ENCODE measurements around the gene PTPRN2. TPM values are rescaled to one million over a fixed set of nuclear protein-coding genes. Genes with fewer than 3 reads are reported as not detected.

PTPRN2 gene
- total RNA-seq, 1 experiment from 2014 or later, result 2.1 TPM

DNA sequence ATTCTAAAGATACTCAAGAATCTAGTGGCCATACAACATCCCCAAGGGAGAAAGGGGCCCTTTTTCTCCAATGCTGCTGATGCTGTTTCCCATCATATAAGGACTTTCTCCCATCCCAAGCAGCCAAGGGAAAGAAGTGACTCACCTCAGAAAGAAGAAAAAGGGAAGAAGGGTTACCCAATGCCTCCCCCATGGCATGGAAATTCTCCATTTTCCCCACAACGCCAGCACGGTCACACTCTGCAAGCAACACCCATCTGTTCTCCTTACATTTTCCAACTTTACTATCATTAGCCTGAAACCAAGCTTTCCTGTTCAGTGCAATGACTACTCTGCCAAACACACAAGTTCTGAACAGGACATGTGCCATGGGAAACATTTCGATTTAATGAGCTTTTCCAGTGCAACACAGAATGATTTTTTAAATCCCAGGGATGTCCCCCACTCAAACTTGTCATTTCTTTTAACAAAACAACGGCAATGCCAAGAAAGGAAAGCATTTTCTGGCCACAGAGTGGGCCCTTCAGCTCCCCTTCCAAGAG, 67.9 kb downstream of the PTPRN2 start:
- Histone ChIP-seq H3K4me2 (ENCODE audit: low read length) (no peak overlapping the region), H3K36me3 (ENCODE audit: control insufficient read depth in 1 of 2, insufficient read depth in 2 of 2, low read length in 2 of 2) (no peaks in the 10 kb centered on the region), H3K4me3 (replicated peaks in 1 of 2; ENCODE audit: low read depth in 1 of 2, low read length in 2 of 2) (no peak overlapping the region), H3K4me1 (ENCODE audit: control insufficient read depth in 1 of 2, insufficient read depth in 2 of 2, low read length in 2 of 2) (no peaks in the 10 kb centered on the region), H2AFZ (ENCODE audit: low read depth, low read length, poor library complexity, severe bottlenecking) (no peak overlapping the region), H3K27me3 (ENCODE audit: insufficient read depth, low read length) (peaks cover 13% of the 10 kb centered on the region; the same call in 1 of the 2 replicates), H3K9me2 (ENCODE audit: insufficient read depth) (no peaks in the 10 kb centered on the region), H3K9me3 (ENCODE audit: control insufficient read depth in 1 of 2, insufficient read depth in 1 of 2, low read depth in 1 of 2, low read length in 2 of 2) (no peaks in the 10 kb centered on the region), H3K27ac (ENCODE audit: low read depth, low read length) (no peak overlapping the region), H4K20me1 (ENCODE audit: insufficient read depth) (no peaks in the 10 kb centered on the region), H3K9ac (ENCODE audit: low read length) (no peak overlapping the region), H3K79me2 (ENCODE audit: insufficient read depth, low read length) (no peaks in the 10 kb centered on the region)
- RAD21 ChIA-PET (ENCODE audit: low non-redundant PET in 1 of 2, low total read pairs in 2 of 2, uncharacterized antibody in 2 of 2, unreplicated experiment in 2 of 2), result no interaction called here
- intact Hi-C loops (cut with micrococcal nuclease), result no loop called here
- TF ChIP-seq, protein P1, sequence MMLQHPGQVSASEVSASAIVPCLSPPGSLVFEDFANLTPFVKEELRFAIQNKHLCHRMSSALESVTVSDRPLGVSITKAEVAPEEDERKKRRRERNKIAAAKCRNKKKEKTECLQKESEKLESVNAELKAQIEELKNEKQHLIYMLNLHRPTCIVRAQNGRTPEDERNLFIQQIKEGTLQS (IDR thresholded peaks at IDR 0.05), result no peak
- TF ChIP-seq, protein P2, sequence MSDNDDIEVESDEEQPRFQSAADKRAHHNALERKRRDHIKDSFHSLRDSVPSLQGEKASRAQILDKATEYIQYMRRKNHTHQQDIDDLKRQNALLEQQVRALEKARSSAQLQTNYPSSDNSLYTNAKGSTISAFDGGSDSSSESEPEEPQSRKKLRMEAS (IDR thresholded peaks at IDR 0.05), result no peak
- TF ChIP-seq POLR2A (IDR thresholded peaks at IDR 0.05; ENCODE audit: borderline replicate concordance, extremely low read depth, insufficient read depth, insufficient read length), result no peak
- no peak for TF ChIP-seq EGR1 (IDR thresholded peaks at IDR 0.05; ENCODE audit: low read depth)
- no peak for TF ChIP-seq FOSL1 (IDR thresholded peaks at IDR 0.05; ENCODE audit: low read depth)
- no peak for TF ChIP-seq CBX3 (IDR thresholded peaks at IDR 0.05; ENCODE audit: low read depth)
- TF ChIP-seq, protein P3, sequence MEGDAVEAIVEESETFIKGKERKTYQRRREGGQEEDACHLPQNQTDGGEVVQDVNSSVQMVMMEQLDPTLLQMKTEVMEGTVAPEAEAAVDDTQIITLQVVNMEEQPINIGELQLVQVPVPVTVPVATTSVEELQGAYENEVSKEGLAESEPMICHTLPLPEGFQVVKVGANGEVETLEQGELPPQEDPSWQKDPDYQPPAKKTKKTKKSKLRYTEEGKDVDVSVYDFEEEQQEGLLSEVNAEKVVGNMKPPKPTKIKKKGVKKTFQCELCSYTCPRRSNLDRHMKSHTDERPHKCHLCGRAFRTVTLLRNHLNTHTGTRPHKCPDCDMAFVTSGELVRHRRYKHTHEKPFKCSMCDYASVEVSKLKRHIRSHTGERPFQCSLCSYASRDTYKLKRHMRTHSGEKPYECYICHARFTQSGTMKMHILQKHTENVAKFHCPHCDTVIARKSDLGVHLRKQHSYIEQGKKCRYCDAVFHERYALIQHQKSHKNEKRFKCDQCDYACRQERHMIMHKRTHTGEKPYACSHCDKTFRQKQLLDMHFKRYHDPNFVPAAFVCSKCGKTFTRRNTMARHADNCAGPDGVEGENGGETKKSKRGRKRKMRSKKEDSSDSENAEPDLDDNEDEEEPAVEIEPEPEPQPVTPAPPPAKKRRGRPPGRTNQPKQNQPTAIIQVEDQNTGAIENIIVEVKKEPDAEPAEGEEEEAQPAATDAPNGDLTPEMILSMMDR (IDR thresholded peaks at IDR 0.05 in 2 of 3, conservative IDR thresholded peaks at IDR 0.05 in 1 of 3; ENCODE audit: borderline replicate concordance in 1 of 3, insufficient read depth in 1 of 3, low read depth in 2 of 3, low read length in 2 of 3), result no peak
- TF ChIP-seq, protein P4, sequence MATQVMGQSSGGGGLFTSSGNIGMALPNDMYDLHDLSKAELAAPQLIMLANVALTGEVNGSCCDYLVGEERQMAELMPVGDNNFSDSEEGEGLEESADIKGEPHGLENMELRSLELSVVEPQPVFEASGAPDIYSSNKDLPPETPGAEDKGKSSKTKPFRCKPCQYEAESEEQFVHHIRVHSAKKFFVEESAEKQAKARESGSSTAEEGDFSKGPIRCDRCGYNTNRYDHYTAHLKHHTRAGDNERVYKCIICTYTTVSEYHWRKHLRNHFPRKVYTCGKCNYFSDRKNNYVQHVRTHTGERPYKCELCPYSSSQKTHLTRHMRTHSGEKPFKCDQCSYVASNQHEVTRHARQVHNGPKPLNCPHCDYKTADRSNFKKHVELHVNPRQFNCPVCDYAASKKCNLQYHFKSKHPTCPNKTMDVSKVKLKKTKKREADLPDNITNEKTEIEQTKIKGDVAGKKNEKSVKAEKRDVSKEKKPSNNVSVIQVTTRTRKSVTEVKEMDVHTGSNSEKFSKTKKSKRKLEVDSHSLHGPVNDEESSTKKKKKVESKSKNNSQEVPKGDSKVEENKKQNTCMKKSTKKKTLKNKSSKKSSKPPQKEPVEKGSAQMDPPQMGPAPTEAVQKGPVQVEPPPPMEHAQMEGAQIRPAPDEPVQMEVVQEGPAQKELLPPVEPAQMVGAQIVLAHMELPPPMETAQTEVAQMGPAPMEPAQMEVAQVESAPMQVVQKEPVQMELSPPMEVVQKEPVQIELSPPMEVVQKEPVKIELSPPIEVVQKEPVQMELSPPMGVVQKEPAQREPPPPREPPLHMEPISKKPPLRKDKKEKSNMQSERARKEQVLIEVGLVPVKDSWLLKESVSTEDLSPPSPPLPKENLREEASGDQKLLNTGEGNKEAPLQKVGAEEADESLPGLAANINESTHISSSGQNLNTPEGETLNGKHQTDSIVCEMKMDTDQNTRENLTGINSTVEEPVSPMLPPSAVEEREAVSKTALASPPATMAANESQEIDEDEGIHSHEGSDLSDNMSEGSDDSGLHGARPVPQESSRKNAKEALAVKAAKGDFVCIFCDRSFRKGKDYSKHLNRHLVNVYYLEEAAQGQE (IDR thresholded peaks at IDR 0.05; ENCODE audit: low read depth), result no peak
- no peak for TF ChIP-seq ZFX (IDR thresholded peaks at IDR 0.05)
- no peak for TF ChIP-seq EZH2 (IDR thresholded peaks at IDR 0.05)
- TF ChIP-seq EZH2phosphoT487 (IDR thresholded peaks at IDR 0.05; ENCODE audit: borderline replicate concordance), result no peak
- no peak for TF ChIP-seq TCF7L2 (IDR thresholded peaks at IDR 0.05; ENCODE audit: borderline replicate concordance, extremely low read depth, insufficient read depth, insufficient read length)
- CTCF ChIA-PET, result no interaction called here
- POLR2A ChIA-PET, result no interaction called here
- DNase-seq (ENCODE audit: low read depth, low spot score) (no peak), ATAC-seq (no peak)
- no TSS peak for BruUV-seq (replicated peaks)
